Uterus (tissue), 2 donors: ENCODE measurements around the gene USP9Y.

ENCODE experiments used
- CTCF ChIP-seq, 4 experiments: fragments of 200-600 bp in 2 of 4; fragments of 450-650 bp in 2 of 4; sonication (generic) in 2 of 4; IDR thresholded peaks; one replicate each; pipeline ENCODE4 v1.5.1; 2016 to 2019; ENCODE audit warnings: antibody characterized with exemption in 4 of 4, mild to moderate bottlenecking in 2 of 4, moderate library complexity in 1 of 4
- POLR2A ChIP-seq, 2 donors: fragments of 450-650 bp; IDR thresholded peaks; one replicate each; pipeline ENCODE4 v1.6.1; 2016; ENCODE audit warnings: antibody characterized with exemption in 2 of 2, mild to moderate bottlenecking in 1 of 2, moderate library complexity in 1 of 2

GRCh38 chrY:12841368-12841767 is 140.3 kb downstream of the USP9Y start:
- TF ChIP-seq CTCF (IDR thresholded peaks at IDR 0.05) (no peak), POLR2A (IDR thresholded peaks at IDR 0.05) (no peak)
